Measurements from ENCODE around the gene RIPPLY3. TPM values are rescaled to one million over a fixed set of nuclear protein-coding genes. Genes with fewer than 3 reads are reported as not detected.
A peak's percentile ranks its signal among the peaks of the same experiment; 100 is the strongest.
"Not testable (repeated sequence)": the region's sequence is repeated elsewhere in the genome, so short reads cannot be mapped to it uniquely, and the experiment has no call there.

RIPPLY3 gene
- total RNA-seq, 2 donors from 2014 or later: not detected

GRCh38 chr21:36989699-36990507, 16.6 kb upstream of the RIPPLY3 start:
- peak overlapping the region; percentile 76 to 87 for H3K27ac ChIP-seq
- peak; percentile 86 for TF ChIP-seq CTCF (IDR thresholded peaks at IDR 0.05)

GRCh38 chr21:36990508-36991205, 15.8 kb upstream of the RIPPLY3 start:
- H3K4me1 ChIP-seq (ENCODE audit: control insufficient read depth in 1 of 2, low read depth in 2 of 2): no peaks in the 10 kb centered on the region
- H3K36me3 ChIP-seq: no peaks in the 10 kb centered on the region
- no peak for ATAC-seq (ENCODE audit: insufficient number of reproducible peaks, low FRiP score, low read depth)
- peak overlapping the region; percentile 76 for H3K4me3 ChIP-seq
- peak overlapping the region; percentile 76 to 87 for H3K27ac ChIP-seq
- H3K27me3 ChIP-seq (replicated peaks; ENCODE audit: insufficient read depth): no peaks in the 10 kb centered on the region
- no peaks in the 10 kb centered on the region for H3K9me3 ChIP-seq
- TF ChIP-seq CTCF (IDR thresholded peaks at IDR 0.05): no peak
- DNase-seq (ENCODE audit: low spot score): no peak

More at GRCh38 chr21:36989699-36990507, 16.6 kb upstream of the RIPPLY3 start:
- Histone ChIP-seq H3K36me3 (no peaks in the 10 kb centered on the region), H3K4me3 (peak overlapping the region; percentile 76), H3K9me3 (no peaks in the 10 kb centered on the region), H3K27me3 (replicated peaks; ENCODE audit: insufficient read depth) (no peaks in the 10 kb centered on the region), H3K4me1 (ENCODE audit: control insufficient read depth in 1 of 2, low read depth in 2 of 2) (no peaks in the 10 kb centered on the region)
- ATAC-seq (ENCODE audit: insufficient number of reproducible peaks, low FRiP score, low read depth) (peak; percentile 96), DNase-seq (ENCODE audit: low spot score) (peak; percentile 70)

GRCh38 chr21:36992671-36993070, 13.8 kb upstream of the RIPPLY3 start:
- Histone ChIP-seq H3K36me3 (no peaks in the 10 kb centered on the region), H3K9me3 (no peaks in the 10 kb centered on the region), H3K4me1 (ENCODE audit: control insufficient read depth in 1 of 2, low read depth in 2 of 2) (no peaks in the 10 kb centered on the region), H3K27me3 (replicated peaks; ENCODE audit: insufficient read depth) (no peaks in the 10 kb centered on the region), H3K4me3 (no peak overlapping the region), H3K27ac (no peak overlapping the region)
- TF ChIP-seq CTCF (IDR thresholded peaks at IDR 0.05): no peak
- ATAC-seq (ENCODE audit: insufficient number of reproducible peaks, low FRiP score, low read depth): no peak
- no peak for DNase-seq (ENCODE audit: low spot score)

- ATAC-seq (ENCODE audit: insufficient number of reproducible peaks, low FRiP score, low read depth): no peak
- Histone ChIP-seq H3K9me3 (no peaks in the 10 kb centered on the region), H3K27me3 (replicated peaks; ENCODE audit: insufficient read depth) (no peaks in the 10 kb centered on the region), H3K4me1 (ENCODE audit: control insufficient read depth in 1 of 2, low read depth in 2 of 2) (no peaks in the 10 kb centered on the region), H3K36me3 (no peaks in the 10 kb centered on the region), H3K27ac (no peak overlapping the region), H3K4me3 (no peak overlapping the region)
- DNase-seq (ENCODE audit: low spot score): no peak
- no peak for TF ChIP-seq CTCF (IDR thresholded peaks at IDR 0.05)
Measured at GRCh38 chr21:36994501-36995158, 11.9 kb upstream of the RIPPLY3 start.

GRCh38 chr21:36995285-36995684, 11.2 kb upstream of the RIPPLY3 start:
- H3K27ac ChIP-seq: not testable (repeated sequence)

More at GRCh38 chr21:36995285-36995684, 11.2 kb upstream of the RIPPLY3 start:
- H3K9me3 ChIP-seq; H3K27me3 ChIP-seq (replicated peaks; ENCODE audit: insufficient read depth); ATAC-seq (ENCODE audit: insufficient number of reproducible peaks, low FRiP score, low read depth); H3K4me1 ChIP-seq (ENCODE audit: control insufficient read depth in 1 of 2, low read depth in 2 of 2); H3K4me3 ChIP-seq; DNase-seq (ENCODE audit: low spot score); H3K36me3 ChIP-seq: not testable (repeated sequence)

All from thoracic aorta (tissue), 2 donors.